ENCODE data around the gene THADA.
"Not testable (repeated sequence)": the region's sequence is repeated elsewhere in the genome, so short reads cannot be mapped to it uniquely, and the experiment has no call there.

The THADA gene

DNA sequence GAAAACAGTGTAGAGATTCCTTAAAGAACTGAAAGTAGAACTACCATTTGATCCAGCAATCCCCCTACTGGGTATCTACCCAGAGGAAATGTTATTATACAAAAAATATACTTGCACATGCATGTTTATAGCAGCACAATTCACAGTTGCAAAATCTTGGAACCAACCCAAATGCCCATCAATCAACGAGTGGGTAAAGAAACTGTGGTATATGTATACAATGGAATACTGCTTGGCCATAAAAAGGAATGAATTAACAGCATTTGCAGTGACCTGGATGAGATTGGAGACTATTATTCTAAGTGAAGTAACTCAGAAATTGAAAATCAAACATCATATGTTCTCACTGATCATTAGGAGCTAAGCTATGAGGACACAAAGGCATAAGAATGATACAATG, 4.8 kb upstream of the THADA start:
- H3K27me3 ChIP-seq (ENCODE audit: control insufficient read depth, insufficient read depth, low read length); H3K27ac ChIP-seq (ENCODE audit: low read depth, low read length); H3K9me3 ChIP-seq (ENCODE audit: control insufficient read depth, insufficient read depth, low read depth, low read length); H3K4me1 ChIP-seq (ENCODE audit: control insufficient read depth, insufficient read depth, low read length); H3K9ac ChIP-seq (ENCODE audit: low read length); H3K36me3 ChIP-seq (ENCODE audit: control insufficient read depth, insufficient read depth, low read length); H3K4me3 ChIP-seq (ENCODE audit: low read depth, low read length): not testable (repeated sequence)

DNA sequence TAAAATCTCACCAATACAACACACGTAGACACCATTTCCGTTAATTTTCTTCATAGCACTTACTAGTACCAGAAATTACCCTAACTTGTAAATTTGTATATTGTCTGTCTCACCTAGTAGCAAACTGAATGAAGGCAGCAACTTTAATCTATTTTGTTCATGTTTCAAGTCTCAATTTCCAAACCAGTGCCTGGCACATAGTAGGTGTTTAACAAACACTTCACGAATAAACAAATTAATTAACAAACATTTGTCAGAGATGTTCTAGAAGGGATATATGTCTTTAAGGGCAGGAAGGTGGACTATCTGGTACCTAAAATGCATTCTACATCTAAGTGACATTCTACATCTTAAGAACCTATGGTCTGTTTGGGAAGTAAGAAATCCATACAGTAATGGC, 963 bp downstream of the THADA start:
- Histone ChIP-seq H3K27ac (ENCODE audit: low read depth, low read length) (no peak overlapping the region), H3K27me3 (ENCODE audit: control insufficient read depth, insufficient read depth, low read length) (no peaks in the 10 kb centered on the region), H3K36me3 (ENCODE audit: control insufficient read depth, insufficient read depth, low read length) (peaks cover 12% of the 10 kb centered on the region), H3K4me3 (ENCODE audit: low read depth, low read length) (peak overlapping the region; percentile 95), H3K4me1 (ENCODE audit: control insufficient read depth, insufficient read depth, low read length) (no peaks in the 10 kb centered on the region; the same call in 1 of the 2 replicates), H3K9me3 (ENCODE audit: control insufficient read depth, insufficient read depth, low read depth, low read length) (no peaks in the 10 kb centered on the region), H3K9ac (ENCODE audit: low read length) (peak overlapping the region; percentile 96)

DNA sequence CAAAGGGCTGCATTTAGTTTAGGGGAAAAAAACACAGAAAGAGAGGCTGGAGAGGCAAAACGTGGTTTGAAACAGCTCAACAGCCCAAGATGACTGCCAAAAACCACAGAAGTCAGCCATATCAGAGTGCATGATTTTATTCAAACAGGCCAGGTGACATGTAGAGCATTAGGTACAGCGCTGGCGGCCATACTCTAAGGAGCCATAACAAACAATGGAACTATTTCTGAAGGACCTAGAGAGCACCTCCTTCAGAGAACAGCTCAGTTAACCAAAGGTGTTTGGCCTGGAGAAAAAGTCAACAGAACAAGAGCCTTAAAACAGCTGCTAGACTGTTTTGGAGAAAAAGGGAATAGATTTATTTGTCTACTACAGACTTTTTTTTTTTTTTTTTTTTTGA, 2.6 kb downstream of the THADA start:
- Histone ChIP-seq H3K4me3 (ENCODE audit: low read depth, low read length) (no peak overlapping the region), H3K9me3 (ENCODE audit: control insufficient read depth, insufficient read depth, low read depth, low read length) (no peaks in the 10 kb centered on the region), H3K36me3 (ENCODE audit: control insufficient read depth, insufficient read depth, low read length) (peaks cover 21% of the 10 kb centered on the region), H3K27me3 (ENCODE audit: control insufficient read depth, insufficient read depth, low read length) (no peaks in the 10 kb centered on the region), H3K9ac (ENCODE audit: low read length) (peak overlapping the region; percentile 9), H3K4me1 (ENCODE audit: control insufficient read depth, insufficient read depth, low read length) (no peaks in the 10 kb centered on the region; the same call in 1 of the 2 replicates), H3K27ac (ENCODE audit: low read depth, low read length) (no peak overlapping the region)

DNA sequence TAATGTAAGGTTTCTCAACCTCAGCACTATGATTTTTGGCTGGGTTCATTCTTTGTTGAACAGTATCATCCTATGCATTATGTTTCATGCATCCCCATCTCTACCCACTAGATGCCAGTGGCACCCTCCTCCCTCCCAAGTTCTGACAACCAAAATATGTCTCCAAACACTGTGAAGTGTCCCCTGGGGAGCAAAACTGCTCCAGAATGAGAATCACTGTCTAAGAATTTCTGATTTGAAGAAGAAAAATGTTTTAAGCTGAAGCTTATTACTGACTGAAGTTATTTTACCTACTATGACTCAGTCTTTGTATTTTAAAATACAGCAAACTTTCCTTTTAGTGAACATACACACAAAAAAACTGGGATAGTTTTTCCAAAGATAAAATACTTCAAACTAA, 3.4 kb downstream of the THADA start:
- Histone ChIP-seq H3K9ac (ENCODE audit: low read length) (no peak overlapping the region), H3K4me3 (ENCODE audit: low read depth, low read length) (no peak overlapping the region), H3K27me3 (ENCODE audit: control insufficient read depth, insufficient read depth, low read length) (no peaks in the 10 kb centered on the region), H3K4me1 (ENCODE audit: control insufficient read depth, insufficient read depth, low read length) (no peaks in the 10 kb centered on the region; the same call in 1 of the 2 replicates), H3K9me3 (ENCODE audit: control insufficient read depth, insufficient read depth, low read depth, low read length) (no peaks in the 10 kb centered on the region), H3K36me3 (ENCODE audit: control insufficient read depth, insufficient read depth, low read length) (peaks cover 24% of the 10 kb centered on the region), H3K27ac (ENCODE audit: low read depth, low read length) (no peak overlapping the region)

DNA sequence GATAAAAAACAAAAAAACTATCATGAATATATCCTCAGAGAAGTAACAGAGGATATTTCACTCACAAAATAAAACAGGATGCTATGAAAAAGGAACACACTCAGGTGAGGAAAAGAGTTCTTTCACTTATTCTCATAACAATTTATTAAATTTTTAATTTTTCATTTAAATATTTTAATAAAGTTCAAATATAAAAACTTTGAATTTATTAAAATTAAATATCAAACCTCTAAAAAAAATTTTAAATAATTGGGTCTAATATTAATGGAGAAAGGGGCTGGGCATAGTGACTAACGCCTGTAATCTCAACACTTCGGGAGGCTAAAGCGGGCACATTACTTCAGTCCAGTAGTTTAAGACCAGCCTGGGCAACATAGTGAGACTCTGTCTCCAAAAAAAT, 10.1 kb downstream of the THADA start:
- no peaks in the 10 kb centered on the region for H3K27me3 ChIP-seq (ENCODE audit: control insufficient read depth, insufficient read depth, low read length)
- no peak overlapping the region for H3K27ac ChIP-seq (ENCODE audit: low read depth, low read length)
- no peak overlapping the region for H3K4me3 ChIP-seq (ENCODE audit: low read depth, low read length)
- H3K4me1 ChIP-seq (ENCODE audit: control insufficient read depth, insufficient read depth, low read length): no peaks in the 10 kb centered on the region
- H3K36me3 ChIP-seq (ENCODE audit: control insufficient read depth, insufficient read depth, low read length): peaks cover 70% of the 10 kb centered on the region
- H3K9me3 ChIP-seq (ENCODE audit: control insufficient read depth, insufficient read depth, low read depth, low read length): no peaks in the 10 kb centered on the region
- H3K9ac ChIP-seq (ENCODE audit: low read length): no peak overlapping the region

DNA sequence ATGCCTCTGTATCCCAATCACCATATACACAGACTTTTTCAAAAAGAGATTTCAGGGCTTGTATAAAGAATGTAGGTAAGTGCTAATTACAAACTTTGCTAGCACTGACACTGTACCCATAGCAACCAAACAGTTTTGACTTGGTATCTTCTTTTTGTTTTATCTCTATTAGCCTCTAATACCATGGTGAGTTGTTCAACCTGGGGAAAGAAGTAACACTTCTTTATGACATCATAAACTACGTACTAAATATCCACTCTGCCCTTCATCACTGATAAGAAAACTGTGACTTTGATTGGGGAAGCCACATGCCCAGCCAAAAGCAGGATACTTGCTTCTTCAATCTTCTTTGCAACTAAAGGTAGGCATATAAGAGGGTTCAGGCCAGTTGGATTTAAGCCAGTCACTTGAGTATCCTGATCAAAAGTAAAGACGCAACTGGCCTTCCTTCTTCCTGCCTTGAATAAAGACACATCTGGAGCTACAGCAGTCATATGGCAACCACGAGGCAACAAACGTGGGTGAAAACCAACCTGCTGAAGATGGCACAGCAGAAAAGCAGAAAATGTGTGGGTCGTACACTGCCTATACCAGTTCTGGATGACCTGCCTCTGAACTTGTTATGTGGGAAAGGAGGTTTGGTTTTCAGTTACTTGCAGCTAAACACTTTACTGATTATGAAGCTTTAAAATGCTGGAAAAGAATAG, 16.4 kb downstream of the THADA start:
- H3K9me3 ChIP-seq (ENCODE audit: control insufficient read depth, insufficient read depth, low read depth, low read length): no peaks in the 10 kb centered on the region
- no peaks in the 10 kb centered on the region for H3K4me1 ChIP-seq (ENCODE audit: control insufficient read depth, insufficient read depth, low read length)
- H3K27me3 ChIP-seq (ENCODE audit: control insufficient read depth, insufficient read depth, low read length): no peaks in the 10 kb centered on the region
- H3K27ac ChIP-seq (ENCODE audit: low read depth, low read length): no peak overlapping the region
- no peak overlapping the region for H3K9ac ChIP-seq (ENCODE audit: low read length)
- no peak overlapping the region for H3K4me3 ChIP-seq (ENCODE audit: low read depth, low read length)
- H3K36me3 ChIP-seq (ENCODE audit: control insufficient read depth, insufficient read depth, low read length): peaks cover 56% of the 10 kb centered on the region

DNA sequence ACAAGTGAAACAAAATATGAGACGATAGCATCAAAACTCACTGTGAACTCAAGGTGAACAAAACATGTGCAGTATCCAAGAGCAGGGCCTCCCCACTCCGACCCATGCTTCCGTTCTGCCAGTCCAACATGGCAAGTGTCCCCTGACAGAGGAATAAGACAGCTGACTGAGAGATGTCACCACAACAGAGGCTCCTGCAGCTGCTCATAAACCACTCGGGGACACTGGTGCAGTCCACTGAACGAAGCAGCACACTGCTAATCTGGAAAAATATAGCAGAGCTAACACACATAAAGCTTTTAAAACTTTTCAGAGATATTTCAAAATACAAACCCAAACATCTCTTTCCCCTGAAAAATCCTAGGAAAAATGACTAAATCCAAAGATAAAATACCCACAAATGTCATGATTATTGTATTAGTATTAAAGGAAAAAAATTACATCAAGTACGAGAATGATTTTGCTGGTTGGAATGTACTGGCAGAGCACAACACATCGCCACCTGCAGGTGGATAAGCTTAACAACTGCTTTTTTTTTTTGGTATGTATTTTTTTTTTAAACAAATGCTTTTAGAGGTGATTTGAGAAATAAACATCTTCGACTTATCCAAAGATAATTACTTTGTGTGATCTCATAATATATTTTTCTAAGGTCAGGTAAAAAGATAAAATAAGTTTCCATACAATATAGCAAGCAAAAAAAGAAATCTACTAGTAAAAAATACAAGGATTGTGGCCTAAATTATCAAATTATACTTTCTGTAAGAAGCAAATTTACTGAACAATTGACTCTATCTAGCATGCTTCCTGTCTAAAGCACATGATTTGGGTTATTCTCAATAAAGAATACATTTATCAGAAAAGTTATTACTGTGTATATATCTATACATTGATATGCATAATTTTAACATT, 18.6 kb downstream of the THADA start:
- no peaks in the 10 kb centered on the region for H3K4me1 ChIP-seq (ENCODE audit: control insufficient read depth, insufficient read depth, low read length)
- H3K36me3 ChIP-seq (ENCODE audit: control insufficient read depth, insufficient read depth, low read length): peaks cover 57% of the 10 kb centered on the region
- no peak overlapping the region for H3K27ac ChIP-seq (ENCODE audit: low read depth, low read length)
- no peak overlapping the region for H3K9ac ChIP-seq (ENCODE audit: low read length)
- no peak overlapping the region for H3K4me3 ChIP-seq (ENCODE audit: low read depth, low read length)
- H3K27me3 ChIP-seq (ENCODE audit: control insufficient read depth, insufficient read depth, low read length): no peaks in the 10 kb centered on the region
- H3K9me3 ChIP-seq (ENCODE audit: control insufficient read depth, insufficient read depth, low read depth, low read length): no peaks in the 10 kb centered on the region

DNA sequence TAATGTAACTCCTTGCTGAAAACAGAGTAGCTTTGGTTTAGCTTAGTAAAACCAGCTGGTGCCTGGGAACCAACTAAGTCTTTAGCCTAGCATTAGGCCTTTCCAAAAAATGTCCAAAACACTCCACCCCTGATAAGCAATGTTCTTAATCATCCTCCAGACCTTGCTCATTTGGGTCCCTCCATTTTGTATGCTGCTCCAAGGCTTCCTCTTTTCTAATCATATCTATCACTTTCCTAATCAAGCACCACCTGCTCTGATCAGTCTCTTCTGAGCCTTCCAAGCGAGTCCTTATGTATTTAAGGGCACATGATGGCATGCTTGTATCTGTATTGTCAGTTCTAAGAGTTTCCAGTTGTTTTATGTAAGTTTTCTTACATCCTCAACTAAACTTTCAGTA, 23.6 kb downstream of the THADA start:
- Histone ChIP-seq H3K9ac (ENCODE audit: low read length) (no peak overlapping the region), H3K4me3 (ENCODE audit: low read depth, low read length) (no peak overlapping the region), H3K4me1 (ENCODE audit: control insufficient read depth, insufficient read depth, low read length) (no peaks in the 10 kb centered on the region), H3K36me3 (ENCODE audit: control insufficient read depth, insufficient read depth, low read length) (peaks cover 58% of the 10 kb centered on the region), H3K9me3 (ENCODE audit: control insufficient read depth, insufficient read depth, low read depth, low read length) (no peaks in the 10 kb centered on the region), H3K27ac (ENCODE audit: low read depth, low read length) (no peak overlapping the region), H3K27me3 (ENCODE audit: control insufficient read depth, insufficient read depth, low read length) (no peaks in the 10 kb centered on the region)

DNA sequence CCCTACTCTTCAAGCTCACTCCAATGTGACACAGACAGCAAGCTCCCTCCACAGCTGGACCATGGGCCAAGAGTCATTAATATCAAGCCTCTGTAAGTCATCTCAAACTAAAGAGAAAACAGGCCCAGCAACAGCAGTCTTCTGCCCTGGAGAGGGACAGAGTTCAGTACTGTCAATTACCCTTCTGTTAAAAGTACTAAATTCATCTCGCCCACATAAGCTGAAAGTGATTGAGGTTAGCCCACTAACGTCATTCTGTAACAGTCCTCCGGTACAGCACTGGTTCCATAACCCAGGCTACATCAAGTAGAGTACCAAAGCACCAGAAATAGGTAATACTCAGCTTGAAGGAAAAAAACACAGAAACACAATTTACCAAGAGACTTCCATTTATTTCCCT, 25.9 kb downstream of the THADA start:
- no peaks in the 10 kb centered on the region for H3K27me3 ChIP-seq (ENCODE audit: control insufficient read depth, insufficient read depth, low read length)
- no peak overlapping the region for H3K4me3 ChIP-seq (ENCODE audit: low read depth, low read length)
- no peaks in the 10 kb centered on the region for H3K4me1 ChIP-seq (ENCODE audit: control insufficient read depth, insufficient read depth, low read length)
- no peak overlapping the region for H3K9ac ChIP-seq (ENCODE audit: low read length)
- H3K27ac ChIP-seq (ENCODE audit: low read depth, low read length): no peak overlapping the region
- H3K36me3 ChIP-seq (ENCODE audit: control insufficient read depth, insufficient read depth, low read length): peaks cover 51% of the 10 kb centered on the region
- no peaks in the 10 kb centered on the region for H3K9me3 ChIP-seq (ENCODE audit: control insufficient read depth, insufficient read depth, low read depth, low read length)

DNA sequence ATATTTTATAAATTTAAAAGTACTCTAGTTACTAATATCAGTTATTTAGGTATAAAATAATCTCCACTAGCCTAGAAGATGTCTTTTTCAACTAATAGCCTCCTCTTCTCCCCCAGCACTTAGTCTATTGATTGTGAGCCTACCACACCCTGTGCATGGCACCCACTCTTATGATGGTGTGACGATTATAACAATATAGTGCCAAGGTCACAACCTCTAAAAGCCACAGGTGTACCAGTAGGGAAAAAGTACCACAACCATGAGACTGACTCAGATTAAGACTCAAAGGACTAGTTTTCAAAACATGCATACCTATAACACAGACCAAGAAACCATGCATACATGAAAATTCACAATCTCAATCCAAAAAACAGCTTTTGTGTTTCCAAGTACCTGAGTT, 27.6 kb downstream of the THADA start:
- Histone ChIP-seq H3K9me3 (ENCODE audit: control insufficient read depth, insufficient read depth, low read depth, low read length) (no peaks in the 10 kb centered on the region), H3K4me3 (ENCODE audit: low read depth, low read length) (no peak overlapping the region)

DNA sequence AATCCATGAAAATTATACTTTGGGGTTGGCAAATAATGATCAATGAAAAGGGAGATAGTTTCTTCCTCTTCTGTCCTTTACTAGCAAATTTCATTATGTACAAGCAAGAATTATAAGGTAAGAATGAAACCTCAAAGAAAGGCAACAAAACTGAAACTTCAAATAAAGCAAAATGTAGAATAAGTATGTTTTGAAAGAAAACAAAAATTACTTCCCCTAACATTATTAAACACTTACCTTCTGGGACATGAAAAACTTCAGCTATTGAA, 29.4 kb downstream of the THADA start:
- Histone ChIP-seq H3K9ac (ENCODE audit: low read length) (no peak overlapping the region), H3K27me3 (ENCODE audit: control insufficient read depth, insufficient read depth, low read length) (no peaks in the 10 kb centered on the region), H3K36me3 (ENCODE audit: control insufficient read depth, insufficient read depth, low read length) (peaks cover 34% of the 10 kb centered on the region), H3K4me1 (ENCODE audit: control insufficient read depth, insufficient read depth, low read length) (no peaks in the 10 kb centered on the region; the same call in 1 of the 2 replicates), H3K4me3 (ENCODE audit: low read depth, low read length) (no peak overlapping the region), H3K9me3 (ENCODE audit: control insufficient read depth, insufficient read depth, low read depth, low read length) (no peaks in the 10 kb centered on the region), H3K27ac (ENCODE audit: low read depth, low read length) (no peak overlapping the region)

More for the DNA sequence above, 27.6 kb downstream of the THADA start:
- Histone ChIP-seq H3K27ac (ENCODE audit: low read depth, low read length) (no peak overlapping the region), H3K36me3 (ENCODE audit: control insufficient read depth, insufficient read depth, low read length) (peaks cover 44% of the 10 kb centered on the region), H3K27me3 (ENCODE audit: control insufficient read depth, insufficient read depth, low read length) (no peaks in the 10 kb centered on the region), H3K9ac (ENCODE audit: low read length) (no peak overlapping the region), H3K4me1 (ENCODE audit: control insufficient read depth, insufficient read depth, low read length) (no peaks in the 10 kb centered on the region; the same call in 1 of the 2 replicates)
